ENCODE results near the gene POLN. TPM values are rescaled to one million over a fixed set of nuclear protein-coding genes. Genes with fewer than 3 reads are reported as not detected.

The POLN gene
- total RNA-seq, 1 experiment from 2014 or later: 3.5 TPM

- TF ChIP-seq FOXP4 (CRISPR knock-in tag; IDR thresholded peaks at IDR 0.05) (no peak), E2F1 (CRISPR knock-in tag; IDR thresholded peaks at IDR 0.05) (no peak), ZNF512 (CRISPR knock-in tag; IDR thresholded peaks at IDR 0.05; ENCODE audit: borderline replicate concordance) (no peak), ZNF317 (CRISPR knock-in tag; IDR thresholded peaks at IDR 0.05; ENCODE audit: borderline replicate concordance, low read depth) (no peak), PREB (CRISPR knock-in tag; IDR thresholded peaks at IDR 0.05; ENCODE audit: borderline replicate concordance) (no peak), ZNF232 (CRISPR knock-in tag; IDR thresholded peaks at IDR 0.05) (no peak), ESRRA (CRISPR knock-in tag; IDR thresholded peaks at IDR 0.05; ENCODE audit: borderline replicate concordance) (no peak)
These were observed 14.3 kb upstream of the POLN start (continued) for GRCh38 chr4:2256156-2256731.

- H3K9me3 Mint-ChIP-seq: no peaks in the 10 kb centered on the region
- TF ChIP-seq FOXP1 (CRISPR knock-in tag; IDR thresholded peaks at IDR 0.05; ENCODE audit: borderline replicate concordance): no peak
- no peak for TF ChIP-seq NR1H2 (CRISPR knock-in tag; IDR thresholded peaks at IDR 0.05)
- TF ChIP-seq RELA (CRISPR knock-in tag; IDR thresholded peaks at IDR 0.05; ENCODE audit: borderline replicate concordance): no peak
- no peak for TF ChIP-seq ETV6 (CRISPR knock-in tag; IDR thresholded peaks at IDR 0.05)
- TF ChIP-seq E2F1 (CRISPR knock-in tag; IDR thresholded peaks at IDR 0.05): no peak
- TF ChIP-seq ZNF121 (CRISPR knock-in tag; IDR thresholded peaks at IDR 0.05): no peak
- TF ChIP-seq GRHL2 (CRISPR knock-in tag; IDR thresholded peaks at IDR 0.05; ENCODE audit: insufficient replicate concordance, severe bottlenecking): no peak
- no peak for TF ChIP-seq ELF4 (CRISPR knock-in tag; IDR thresholded peaks at IDR 0.05; ENCODE audit: low read depth)
- no peak for TF ChIP-seq NFE2L1 (CRISPR knock-in tag; IDR thresholded peaks at IDR 0.05)
- TF ChIP-seq ZNF317 (CRISPR knock-in tag; IDR thresholded peaks at IDR 0.05; ENCODE audit: borderline replicate concordance, low read depth): no peak
- peak; percentile 10 for DNase-seq (ENCODE audit: low spot score)
- no peak for ATAC-seq
- H3K36me3 Mint-ChIP-seq: no peaks in the 10 kb centered on the region
- CTCF ChIA-PET: no interaction called here
- no peaks in the 10 kb centered on the region for H3K27me3 Mint-ChIP-seq (ENCODE audit: low read depth)
- no peak overlapping the region for H3K4me3 Mint-ChIP-seq
- peaks cover 13% of the 10 kb centered on the region; the same call in 1 of the 2 replicates for H3K4me1 Mint-ChIP-seq
- POLR2A ChIA-PET: no interaction called here
- no peak overlapping the region for H3K27ac Mint-ChIP-seq
These were observed 13.7 kb upstream of the POLN start for GRCh38 chr4:2255501-2256155.

Data from WTC11 (cell line).